Stomach (tissue), 9 donors: ENCODE data around the gene PMP22. TPM values are rescaled to one million over a fixed set of nuclear protein-coding genes. Genes with fewer than 3 reads are reported as not detected.
A peak's percentile ranks its signal among the peaks of the same experiment; 100 is the strongest.

ENCODE experiments used
- DNase-seq, 2 donors: peaks; one replicate each; pipeline versions ENCODE4 v3.0.0 to v3.0.0-alpha.2; 2013 to 2019
- H3K27ac ChIP-seq, 5 donors: fragments of 200-600 bp in 4 of 5; sonication (generic) in 4 of 5; one replicate each; pipeline ENCODE4 v1.5.1; 2013 to 2019; ENCODE audit warnings: mild to moderate bottlenecking in 1 of 5, moderate library complexity in 1 of 5
- H3K27me3 ChIP-seq, 3 donors: fragments of 200-600 bp; sonication (generic); one replicate each; pipeline ENCODE4 v1.5.1; 2017 to 2019; ENCODE audit warnings: mixed run types in 1 of 3
- H3K36me3 ChIP-seq, 4 donors: fragments of 200-600 bp; sonication (generic); 1 replicate in 3 of 4; 2 replicates in 1 of 4; pipeline ENCODE4 v1.5.1; 2016 to 2019
- H3K4me1 ChIP-seq, 4 donors: fragments of 200-600 bp; sonication (generic); one replicate each; pipeline ENCODE4 v1.5.1; 2016 to 2019
- H3K4me3 ChIP-seq, 4 donors: fragments of 200-600 bp; sonication (generic) in 3 of 4; one replicate each; pipeline ENCODE4 v1.5.1; 2016 to 2019; ENCODE audit warnings: mild to moderate bottlenecking in 1 of 4
- H3K9me3 ChIP-seq, 4 donors: fragments of 200-600 bp; sonication (generic); one replicate each; pipeline ENCODE4 v1.5.1; 2016 to 2019
- CTCF ChIP-seq, 7 experiments: fragments of 450-650 bp in 4 of 7; fragments of 200-600 bp in 3 of 7; sonication (generic) in 3 of 7; IDR thresholded peaks; one replicate each; pipeline ENCODE4 v1.5.1; 2016 to 2019; ENCODE audit warnings: antibody characterized with exemption in 7 of 7, control low read depth in 2 of 7, mild to moderate bottlenecking in 1 of 7
- EP300 ChIP-seq: sonication (generic); formaldehyde crosslinking; IDR thresholded peaks from one replicate; pipeline ENCODE4 v1.6.1; 2017; ENCODE audit warnings: antibody characterized with exemption
- POLR2A ChIP-seq, 4 donors: fragments of 450-650 bp; IDR thresholded peaks; one replicate each; pipeline ENCODE4 v1.6.1; 2016; ENCODE audit warnings: antibody characterized with exemption in 4 of 4, control low read depth in 2 of 4, mild to moderate bottlenecking in 1 of 4, moderate library complexity in 1 of 4
- POLR2AphosphoS5 ChIP-seq, 3 donors: sonication (generic); formaldehyde crosslinking; IDR thresholded peaks; one replicate each; pipeline ENCODE4 v1.6.1; 2016; ENCODE audit warnings: antibody characterized with exemption in 3 of 3
- WGBS, 5 donors: extraction: QIAGEN DNeasy Blood & Tissue Kit in 3 of 5; methylation state at CpG; one replicate each; pipeline versions ENCODE4 v1.1.5 to v1.1.7; 2013 to 2018; 5-methylcytosine and 5-hydroxymethylcytosine counted together
- intact Hi-C: fragments of 100-400 bp; cut with DNase I; formaldehyde crosslinking; loops from one replicate; pipeline ENCODE4 v1.15.1; 2023; ENCODE audit warnings: low total_unique reads
- polyA plus RNA-seq, 3 donors: library from polyadenylated mRNA; stranded (reverse); fragments of 200-250 nt; gene quantifications; one replicate each; pipeline ENCODE4 v1.2.3, GENCODE V29; 2013
- total RNA-seq, 5 donors: library from RNA; depleted of rRNA; stranded (reverse); fragments of >200 nt; gene quantifications; one replicate each; pipeline versions ENCODE4 v1.1.0 to v1.2.3, GENCODE V29; 2014 to 2016
- donor health status: healthy with polysubstance abuse.
- donor health status: Bipolar disorder and iron deficiency.
- donor health status: healthy.

PMP22 gene
- total and polyA plus RNA-seq, 8 donors, result 34.2 to 168 (median 51.7) TPM

DNA sequence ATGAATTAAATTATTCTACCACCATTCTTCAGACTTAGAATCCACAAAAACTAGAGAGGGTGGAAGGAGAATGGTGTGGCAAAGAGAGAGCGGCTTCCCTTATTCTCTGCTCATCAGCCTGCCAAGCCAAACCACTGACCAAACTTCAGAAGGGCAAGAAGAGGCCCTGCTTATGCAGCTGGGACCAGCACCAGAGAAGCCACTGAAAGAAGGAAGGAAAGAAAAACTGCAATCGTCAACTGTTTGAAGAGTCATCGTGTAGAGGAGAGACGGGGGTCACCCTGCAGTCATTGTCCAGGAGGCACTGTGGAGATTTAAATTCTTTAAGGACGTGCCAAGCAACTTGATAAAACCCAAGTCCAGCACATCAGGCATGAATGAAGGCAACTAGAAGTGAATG is 15.6 kb downstream of the PMP22 start:
- 52 to 74% (median 65%) methylated on average over 5 of the region's 5 CpGs for WGBS, 5 donors
- Histone ChIP-seq H3K36me3 (peaks cover 18 to 71% (median 54%) of the 10 kb centered on the region in 4 donors), H3K4me1 (peaks cover 12 to 96% (median 54%) of the 10 kb centered on the region in 4 donors), H3K27me3 (no peaks in the 10 kb centered on the region), H3K27ac (peak overlapping the region in 2 of 5 donors; percentile 42 to 46), H3K4me3 (no peak overlapping the region), H3K9me3 (no peaks in the 10 kb centered on the region)
- intact Hi-C loops, result no loop called here
- TF ChIP-seq EP300 (no peak), CTCF (IDR thresholded peaks at IDR 0.05) (no peak), POLR2A (IDR thresholded peaks at IDR 0.05) (no peak), POLR2AphosphoS5 (IDR thresholded peaks at IDR 0.05) (no peak)
- DNase-seq, result no peak

DNA sequence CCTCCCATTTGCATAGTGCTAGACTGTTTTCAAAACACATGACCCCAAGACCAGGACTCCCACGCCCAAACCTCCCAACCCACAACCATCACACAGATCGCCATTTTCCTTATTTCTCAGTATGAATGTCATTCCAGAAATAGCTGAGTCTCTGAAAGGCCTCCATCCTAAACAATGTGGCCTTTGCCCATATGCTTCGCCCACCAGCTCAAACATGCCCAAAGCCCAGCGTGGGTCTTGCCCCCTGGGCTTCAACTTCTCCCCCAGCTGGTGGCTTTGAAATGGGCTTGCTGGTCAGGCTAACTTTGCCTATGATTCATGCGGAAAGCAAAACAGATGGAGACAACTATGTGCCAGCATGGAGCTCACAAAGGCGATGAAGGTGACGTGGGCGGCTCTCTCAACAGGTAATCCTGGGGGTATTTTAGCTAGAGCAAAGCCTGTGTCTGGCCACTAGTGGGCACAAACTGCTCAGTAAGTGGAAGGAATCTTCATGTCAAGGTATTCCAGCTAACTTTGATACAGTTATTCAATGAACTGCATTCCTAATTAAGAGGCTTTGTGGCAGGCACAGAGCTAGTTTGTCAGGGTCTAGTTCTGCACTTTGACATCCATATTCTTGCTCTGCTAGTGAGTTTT is 17.1 kb downstream of the PMP22 start:
- TF ChIP-seq CTCF (IDR thresholded peaks at IDR 0.05), result no peak
- H3K9me3 ChIP-seq, result no peaks in the 10 kb centered on the region
- H3K4me1 ChIP-seq, result peaks cover 8 to 82% (median 46%) of the 10 kb centered on the region in 4 donors
- no peak for DNase-seq
- no peaks in the 10 kb centered on the region for H3K27me3 ChIP-seq
- intact Hi-C loops, result no loop called here
- H3K36me3 ChIP-seq, result peaks cover 11 to 56% (median 42%) of the 10 kb centered on the region in 4 donors
- WGBS, 5 donors, result 78 to 89% (median 88%) methylated on average over 8 of the region's 8 CpGs
- peak overlapping the region in 3 of 5 donors; percentile 16 to 37 (median 32) for H3K27ac ChIP-seq
- no peak overlapping the region for H3K4me3 ChIP-seq

- H3K4me3 ChIP-seq, result no peak overlapping the region
- DNase-seq, result no peak
- H3K36me3 ChIP-seq, result peaks cover 4 to 28% (median 19%) of the 10 kb centered on the region in 4 donors
- H3K4me1 ChIP-seq, result peaks cover 10 to 65% (median 38%) of the 10 kb centered on the region in 4 donors
- TF ChIP-seq EP300, result no peak
- TF ChIP-seq POLR2A (IDR thresholded peaks at IDR 0.05), result no peak
- TF ChIP-seq CTCF (IDR thresholded peaks at IDR 0.05), result no peak
- no peak for TF ChIP-seq POLR2AphosphoS5 (IDR thresholded peaks at IDR 0.05)
- no peaks in the 10 kb centered on the region for H3K27me3 ChIP-seq
- H3K27ac ChIP-seq, result peak overlapping the region in 1 of 5 donors; percentile 47
- no peaks in the 10 kb centered on the region for H3K9me3 ChIP-seq
- intact Hi-C loops, result no loop called here
- 63 to 85% (median 80%) methylated on average over 5 of the region's 5 CpGs for whole genome bisulfite sequencing, 5 donors
Measured at GRCh38 chr17:15245054-15245453, 20.1 kb downstream of the PMP22 start.

GRCh38 chr17:15240644-15241043 is 24.5 kb downstream of the PMP22 start:
- H3K9me3 ChIP-seq, result no peaks in the 10 kb centered on the region
- TF ChIP-seq CTCF (IDR thresholded peaks at IDR 0.05), result no peak
- no peak for TF ChIP-seq POLR2A (IDR thresholded peaks at IDR 0.05)
- no peak for TF ChIP-seq POLR2AphosphoS5 (IDR thresholded peaks at IDR 0.05)
- TF ChIP-seq EP300, result no peak
- intact Hi-C loops, result no loop called here
- no peak for DNase-seq
- no peak overlapping the region for H3K4me3 ChIP-seq
- peaks cover 11 to 43% (median 40%) of the 10 kb centered on the region in 4 donors for H3K36me3 ChIP-seq
- no peaks in the 10 kb centered on the region for H3K27me3 ChIP-seq
- H3K4me1 ChIP-seq, result peaks cover 0 to 50% (median 26%) of the 10 kb centered on the region in 4 donors
- peak overlapping the region in 1 of 5 donors; percentile 19 for H3K27ac ChIP-seq
